ENCODE measurements around the gene PSMC4. TPM values are rescaled to one million over a fixed set of nuclear protein-coding genes. Genes with fewer than 3 reads are reported as not detected.
"Not testable (repeated sequence)": the region's sequence is repeated elsewhere in the genome, so short reads cannot be mapped to it uniquely, and the experiment has no call there.

Gene PSMC4
- total RNA-seq, 3 donors from 2014 or later, result 279 to 293 (median 280) TPM

GRCh38 chr19:39937787-39938186 is 33.2 kb upstream of the PSMC4 start:
- no peak overlapping the region for H3K4me3 Mint-ChIP-seq
- no peaks in the 10 kb centered on the region for H3K27me3 Mint-ChIP-seq (ENCODE audit: low read depth)
- ATAC-seq (no peak), DNase-seq (no peak)
- no peaks in the 10 kb centered on the region for H3K36me3 Mint-ChIP-seq (ENCODE audit: insufficient read depth)
- peaks cover 77% of the 10 kb centered on the region for H3K4me1 Mint-ChIP-seq (ENCODE audit: low read depth)
- H3K9me3 Mint-ChIP-seq, result peaks cover 22% of the 10 kb centered on the region

- Mint-ChIP-seq H3K4me1 (ENCODE audit: low read depth) (peaks cover 82% of the 10 kb centered on the region), H3K27me3 (ENCODE audit: low read depth) (no peaks in the 10 kb centered on the region), H3K4me3 (no peak overlapping the region), H3K36me3 (ENCODE audit: insufficient read depth) (no peaks in the 10 kb centered on the region), H3K9me3 (peaks cover 22% of the 10 kb centered on the region)
- ATAC-seq (no peak), DNase-seq (no peak)
Observed at GRCh38 chr19:39939556-39939955, 31.4 kb upstream of the PSMC4 start.

- ATAC-seq, result no peak
- Mint-ChIP-seq H3K4me3 (no peak overlapping the region), H3K9me3 (peaks cover 22% of the 10 kb centered on the region), H3K4me1 (ENCODE audit: low read depth) (peaks cover 81% of the 10 kb centered on the region), H3K36me3 (ENCODE audit: insufficient read depth) (no peaks in the 10 kb centered on the region), H3K27me3 (ENCODE audit: low read depth) (no peaks in the 10 kb centered on the region)
- no peak for DNase-seq
Observed at GRCh38 chr19:39940221-39940833, 30.6 kb upstream of the PSMC4 start.

GRCh38 chr19:39941151-39941550 is 29.8 kb upstream of the PSMC4 start:
- Mint-ChIP-seq H3K27me3 (ENCODE audit: low read depth) (no peaks in the 10 kb centered on the region), H3K4me1 (ENCODE audit: low read depth) (peaks cover 75% of the 10 kb centered on the region), H3K36me3 (ENCODE audit: insufficient read depth) (no peaks in the 10 kb centered on the region), H3K4me3 (peak overlapping the region; percentile 52), H3K9me3 (peaks cover 22% of the 10 kb centered on the region)
- DNase-seq, result no peak
- ATAC-seq, result no peak

- DNase-seq (peak; percentile 33), ATAC-seq (peak; percentile 70 to 73)
- no peaks in the 10 kb centered on the region for H3K36me3 Mint-ChIP-seq (ENCODE audit: insufficient read depth)
- H3K4me1 Mint-ChIP-seq (ENCODE audit: low read depth), result peaks cover 74% of the 10 kb centered on the region
- no peaks in the 10 kb centered on the region for H3K27me3 Mint-ChIP-seq (ENCODE audit: low read depth)
- peaks cover 22% of the 10 kb centered on the region for H3K9me3 Mint-ChIP-seq
- H3K4me3 Mint-ChIP-seq, result peak overlapping the region; percentile 52
Observed at GRCh38 chr19:39941615-39942365, 29.2 kb upstream of the PSMC4 start.

GRCh38 chr19:39942366-39942730 is 28.6 kb upstream of the PSMC4 start:
- H3K36me3 Mint-ChIP-seq (ENCODE audit: insufficient read depth), result no peaks in the 10 kb centered on the region
- peaks cover 22% of the 10 kb centered on the region for H3K9me3 Mint-ChIP-seq
- DNase-seq (no peak), ATAC-seq (no peak)
- no peaks in the 10 kb centered on the region for H3K27me3 Mint-ChIP-seq (ENCODE audit: low read depth)
- H3K4me1 Mint-ChIP-seq (ENCODE audit: low read depth), result peaks cover 71% of the 10 kb centered on the region
- H3K4me3 Mint-ChIP-seq, result peak overlapping the region; percentile 52

GRCh38 chr19:39943586-39943985 is 27.4 kb upstream of the PSMC4 start:
- H3K36me3 Mint-ChIP-seq (ENCODE audit: insufficient read depth), result no peaks in the 10 kb centered on the region
- DNase-seq (no peak), ATAC-seq (no peak)
- no peaks in the 10 kb centered on the region for H3K27me3 Mint-ChIP-seq (ENCODE audit: low read depth)
- H3K4me1 Mint-ChIP-seq (ENCODE audit: low read depth), result peaks cover 76% of the 10 kb centered on the region
- H3K9me3 Mint-ChIP-seq, result peaks cover 18% of the 10 kb centered on the region
- H3K4me3 Mint-ChIP-seq, result no peak overlapping the region

- no peaks in the 10 kb centered on the region for H3K36me3 Mint-ChIP-seq (ENCODE audit: insufficient read depth)
- DNase-seq, result no peak
Observed at GRCh38 chr19:39946532-39946931, 24.4 kb upstream of the PSMC4 start.

GRCh38 chr19:39949026-39949747 is 21.8 kb upstream of the PSMC4 start:
- H3K27me3 Mint-ChIP-seq (ENCODE audit: low read depth), result no peaks in the 10 kb centered on the region
- no peak for DNase-seq
- H3K4me3 Mint-ChIP-seq, result no peak overlapping the region
- no peaks in the 10 kb centered on the region for H3K36me3 Mint-ChIP-seq (ENCODE audit: insufficient read depth)
- peaks cover 2% of the 10 kb centered on the region for H3K9me3 Mint-ChIP-seq
- peaks cover 85% of the 10 kb centered on the region for H3K4me1 Mint-ChIP-seq (ENCODE audit: low read depth)
- ATAC-seq, result peak; percentile 38 to 56

More at GRCh38 chr19:39946532-39946931, 24.4 kb upstream of the PSMC4 start:
- no peaks in the 10 kb centered on the region for H3K9me3 Mint-ChIP-seq
- H3K4me1 Mint-ChIP-seq (ENCODE audit: low read depth), result peaks cover 82% of the 10 kb centered on the region
- no peak for ATAC-seq
- H3K4me3 Mint-ChIP-seq, result no peak overlapping the region
- H3K27me3 Mint-ChIP-seq (ENCODE audit: low read depth), result no peaks in the 10 kb centered on the region

GRCh38 chr19:39951065-39951650 is 19.8 kb upstream of the PSMC4 start:
- H3K27me3 Mint-ChIP-seq (ENCODE audit: low read depth), result no peaks in the 10 kb centered on the region
- peaks cover 80% of the 10 kb centered on the region for H3K4me1 Mint-ChIP-seq (ENCODE audit: low read depth)
- ATAC-seq (no peak), DNase-seq (no peak)
- H3K36me3 Mint-ChIP-seq (ENCODE audit: insufficient read depth), result no peaks in the 10 kb centered on the region
- H3K9me3 Mint-ChIP-seq, result peaks cover 2% of the 10 kb centered on the region
- H3K4me3 Mint-ChIP-seq, result peak overlapping the region; percentile 55

GRCh38 chr19:39951686-39952085 is 19.3 kb upstream of the PSMC4 start:
- Mint-ChIP-seq H3K9me3 (peaks cover 2% of the 10 kb centered on the region), H3K36me3 (ENCODE audit: insufficient read depth) (no peaks in the 10 kb centered on the region), H3K4me3 (peak overlapping the region; percentile 55), H3K27me3 (ENCODE audit: low read depth) (no peaks in the 10 kb centered on the region), H3K4me1 (ENCODE audit: low read depth) (peaks cover 76% of the 10 kb centered on the region)
- DNase-seq (no peak), ATAC-seq (peak in 1 of 2 donors; percentile 31)

GRCh38 chr19:39953915-39954314 is 17.1 kb upstream of the PSMC4 start:
- no peak for DNase-seq

GRCh38 chr19:39957886-39958285 is 13.1 kb upstream of the PSMC4 start:
- peaks cover 46% of the 10 kb centered on the region for H3K4me1 Mint-ChIP-seq (ENCODE audit: low read depth)
- not testable (repeated sequence) for H3K36me3 Mint-ChIP-seq (ENCODE audit: insufficient read depth); ATAC-seq; DNase-seq; H3K9me3 Mint-ChIP-seq; H3K27me3 Mint-ChIP-seq (ENCODE audit: low read depth); H3K4me3 Mint-ChIP-seq

More at GRCh38 chr19:39953915-39954314, 17.1 kb upstream of the PSMC4 start:
- Mint-ChIP-seq H3K4me3 (no peak overlapping the region), H3K27me3 (ENCODE audit: low read depth) (no peaks in the 10 kb centered on the region), H3K36me3 (ENCODE audit: insufficient read depth) (no peaks in the 10 kb centered on the region), H3K4me1 (ENCODE audit: low read depth) (peaks cover 68% of the 10 kb centered on the region), H3K9me3 (peaks cover 2% of the 10 kb centered on the region)
- no peak for ATAC-seq

- Mint-ChIP-seq H3K4me1 (ENCODE audit: low read depth) (peaks cover 37% of the 10 kb centered on the region), H3K4me3 (peak overlapping the region; percentile 55)
- H3K27me3 Mint-ChIP-seq (ENCODE audit: low read depth); DNase-seq; H3K9me3 Mint-ChIP-seq; H3K36me3 Mint-ChIP-seq (ENCODE audit: insufficient read depth): not testable (repeated sequence)
- peak in 1 of 2 donors; percentile 26 for ATAC-seq
Observed at GRCh38 chr19:39958942-39959341, 12.0 kb upstream of the PSMC4 start.
